Measurements from ENCODE around the gene ATF7IP. TPM values are rescaled to one million over a fixed set of nuclear protein-coding genes. Genes with fewer than 3 reads are reported as not detected.

The ATF7IP gene
- total RNA-seq, 1 donor from 2014 or later = 115 TPM

DNA sequence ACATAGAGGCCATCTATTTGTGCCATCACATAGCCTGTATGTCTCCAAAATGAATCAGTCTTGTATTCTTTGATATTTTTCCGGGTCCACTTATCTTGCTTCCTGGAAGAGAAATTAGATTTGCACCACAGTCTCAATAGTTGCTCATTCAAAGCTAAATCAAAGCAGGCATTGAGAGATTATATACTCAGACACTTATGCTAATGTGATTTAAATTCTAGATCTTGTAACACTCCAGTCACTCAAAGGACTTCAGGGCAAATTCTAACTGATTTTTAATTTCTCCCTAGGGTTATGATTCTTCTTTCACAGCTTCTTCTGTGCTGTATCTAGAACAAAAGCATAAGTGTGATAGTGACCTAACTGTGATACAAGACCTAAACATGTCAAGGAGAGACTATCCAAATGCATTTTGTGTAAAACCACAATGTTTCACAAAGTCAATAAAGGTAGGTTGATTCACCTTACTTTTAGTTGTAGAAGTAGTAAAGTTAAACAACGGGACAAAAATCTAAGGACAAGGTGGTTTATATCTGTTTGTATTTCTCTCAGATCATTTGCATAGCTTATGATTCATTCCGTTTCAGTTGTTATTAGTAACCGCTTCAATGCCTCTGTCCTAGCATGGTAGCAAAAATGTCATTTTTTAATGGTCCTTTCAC, 175.4 kb downstream of the ATF7IP start:
- H3K27ac ChIP-seq (ENCODE audit: low read depth, low read length) = no peak overlapping the region
- no peaks in the 10 kb centered on the region for H4K20me1 ChIP-seq (ENCODE audit: insufficient read depth, low read length)
- Mint-ChIP-seq H3K9me3 (ENCODE audit: unreplicated experiment) (no peaks in the 10 kb centered on the region), H3K4me3 (ENCODE audit: unreplicated experiment) (no peak overlapping the region), H3K27ac (ENCODE audit: unreplicated experiment) (no peak overlapping the region), H3K36me3 (ENCODE audit: low read depth, unreplicated experiment) (no peaks in the 10 kb centered on the region), H3K4me1 (ENCODE audit: low read depth, unreplicated experiment) (no peaks in the 10 kb centered on the region), H3K27me3 (ENCODE audit: low read depth, unreplicated experiment) (no peaks in the 10 kb centered on the region)
- no peaks in the 10 kb centered on the region for H3K9me3 ChIP-seq (ENCODE audit: insufficient read depth, low read depth, low read length)
- TF ChIP-seq CTCF (IDR thresholded peaks at IDR 0.05; ENCODE audit: insufficient read depth, low read depth, low read length) = no peak
- no peak for TF ChIP-seq EZH2 (IDR thresholded peaks at IDR 0.05; ENCODE audit: insufficient read depth, low read length)
- H3K79me2 ChIP-seq (ENCODE audit: insufficient read depth, low read length) = no peaks in the 10 kb centered on the region
- no peak overlapping the region for H3K4me3 ChIP-seq (ENCODE audit: insufficient read depth, low read depth, low read length)
- H3K27me3 ChIP-seq (ENCODE audit: insufficient read depth, low read length) = no peaks in the 10 kb centered on the region
- H3K4me2 ChIP-seq (ENCODE audit: low read length) = no peak overlapping the region
- DNase-seq (ENCODE audit: low read depth) (no peak), FAIRE-seq (no peak)
- no peaks in the 10 kb centered on the region for H3K4me1 ChIP-seq (ENCODE audit: insufficient read depth, low read length)
- H2AFZ ChIP-seq (ENCODE audit: low read depth, low read length) = no peak overlapping the region
- no peak overlapping the region for H3K9ac ChIP-seq (ENCODE audit: low read length)
- H3K36me3 ChIP-seq (ENCODE audit: insufficient read depth, low read length) = no peaks in the 10 kb centered on the region

DNA sequence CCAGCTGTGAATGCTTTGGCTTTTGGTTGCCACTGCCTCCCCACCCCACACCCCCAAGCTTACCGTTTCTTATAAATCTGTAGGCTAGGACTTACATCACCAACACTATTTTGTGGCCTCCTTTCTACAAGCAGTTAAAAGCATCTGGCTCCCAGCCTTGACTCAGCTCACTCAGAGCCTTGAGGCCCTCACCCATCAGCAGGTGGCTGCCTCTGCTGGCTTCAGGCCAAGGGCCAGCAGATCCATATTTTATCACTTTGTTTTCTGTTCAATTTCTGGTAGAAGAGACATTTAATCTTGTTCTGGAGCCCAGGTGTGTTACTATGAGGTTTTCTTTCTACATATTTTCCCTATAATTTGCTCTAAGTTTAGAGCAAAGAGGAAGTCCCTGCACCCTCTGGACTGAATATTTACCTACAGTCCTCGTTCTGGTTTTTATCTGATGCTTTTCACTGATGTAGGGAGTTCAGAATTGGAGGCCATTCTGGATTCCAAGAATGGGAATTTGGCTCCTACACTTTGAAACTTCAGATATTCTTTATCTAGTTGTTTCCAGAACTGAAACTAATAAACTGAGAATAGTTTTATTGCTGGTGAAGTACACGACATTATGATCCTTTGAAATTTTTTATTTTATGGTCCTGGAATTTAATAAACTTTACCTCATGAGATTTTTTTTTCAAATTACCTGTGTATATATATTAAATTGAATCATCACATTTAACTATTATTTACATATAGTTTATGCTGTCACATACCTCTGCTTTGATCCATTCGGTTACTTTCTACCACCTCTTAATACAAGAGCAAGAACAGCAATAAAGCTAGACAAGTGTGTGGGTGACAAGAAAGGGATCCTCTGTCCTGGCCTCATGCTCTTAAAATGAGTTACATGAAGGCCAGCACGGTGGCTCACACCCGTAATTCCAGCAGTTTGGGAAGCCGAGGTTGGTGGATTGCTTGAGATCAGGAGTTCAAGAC, 180.0 kb downstream of the ATF7IP start:
- H3K27me3 ChIP-seq (ENCODE audit: insufficient read depth, low read length) = no peaks in the 10 kb centered on the region
- H3K9me3 ChIP-seq (ENCODE audit: insufficient read depth, low read depth, low read length) = no peaks in the 10 kb centered on the region
- no peaks in the 10 kb centered on the region for H3K36me3 ChIP-seq (ENCODE audit: insufficient read depth, low read length)
- H3K36me3 Mint-ChIP-seq (ENCODE audit: low read depth, unreplicated experiment) = no peaks in the 10 kb centered on the region
- no peak overlapping the region for H3K27ac Mint-ChIP-seq (ENCODE audit: unreplicated experiment)
- DNase-seq (ENCODE audit: low read depth) = no peak
- H3K9me3 Mint-ChIP-seq (ENCODE audit: unreplicated experiment) = peaks cover 2% of the 10 kb centered on the region
- H3K27ac ChIP-seq (ENCODE audit: low read depth, low read length) = no peak overlapping the region
- no peaks in the 10 kb centered on the region for H3K79me2 ChIP-seq (ENCODE audit: insufficient read depth, low read length)
- TF ChIP-seq CTCF (IDR thresholded peaks at IDR 0.05; ENCODE audit: insufficient read depth, low read depth, low read length) (no peak), EZH2 (IDR thresholded peaks at IDR 0.05; ENCODE audit: insufficient read depth, low read length) (no peak)
- no peak overlapping the region for H3K9ac ChIP-seq (ENCODE audit: low read length)
- H3K4me2 ChIP-seq (ENCODE audit: low read length) = no peak overlapping the region
- H3K4me3 ChIP-seq (ENCODE audit: insufficient read depth, low read depth, low read length) = no peak overlapping the region
- H3K4me1 Mint-ChIP-seq (ENCODE audit: low read depth, unreplicated experiment) = no peaks in the 10 kb centered on the region
- no peaks in the 10 kb centered on the region for H3K4me1 ChIP-seq (ENCODE audit: insufficient read depth, low read length)
- no peaks in the 10 kb centered on the region for H4K20me1 ChIP-seq (ENCODE audit: insufficient read depth, low read length)
- H3K4me3 Mint-ChIP-seq (ENCODE audit: unreplicated experiment) = no peak overlapping the region
- H3K27me3 Mint-ChIP-seq (ENCODE audit: low read depth, unreplicated experiment) = peaks cover 3% of the 10 kb centered on the region
- no peak overlapping the region for H2AFZ ChIP-seq (ENCODE audit: low read depth, low read length)
- no peak for FAIRE-seq

Data from astrocyte (in vitro differentiated cells and primary cell).